PC-9 (cell line): ENCODE results near the gene TCAIM.

Experiments
- CTCF ChIP-seq: fragments of 200-600 bp; sonication (generic); conservative IDR thresholded peaks from 2 replicates; pipeline ENCODE4 v1.6.1; 2017; ENCODE audit warnings: mixed run types, antibody characterized with exemption, mild to moderate bottlenecking, moderate library complexity
- EZH2 ChIP-seq: fragments of 200-600 bp; sonication (generic); IDR thresholded peaks from 2 replicates; pipeline ENCODE4 v1.8.0; 2017; ENCODE audit warnings: antibody characterized with exemption, low read depth

- TF ChIP-seq CTCF: no peak
- no peak for TF ChIP-seq EZH2
Measured at GRCh38 chr3:44439499-44440295, 101.1 kb downstream of the TCAIM start.
